Memory B cell (primary cell): ENCODE results near the gene DAZAP1.
A peak's percentile ranks its signal among the peaks of the same experiment; 100 is the strongest.
"Not testable (repeated sequence)": the region's sequence is repeated elsewhere in the genome, so short reads cannot be mapped to it uniquely, and the experiment has no call there.

Source experiments
- ATAC-seq: fragments of 150-1000 bp; cut with Tn5 transposase; 2 replicates; pipeline ENCODE4 v1.10.0; 2021; ENCODE audit warnings: low read depth, mild to moderate bottlenecking, moderate library complexity
- DNase-seq, 2 donors: peaks; one replicate each; pipeline ENCODE4 v3.0.0; 2022; ENCODE audit warnings: low spot score in 2 of 2
- H3K27ac Mint-ChIP-seq: one replicate; pipeline ENCODE4 v1.8.0; 2022; ENCODE audit warnings: mild to moderate bottlenecking, moderate library complexity, mixed read lengths
- H3K27me3 Mint-ChIP-seq: one replicate; pipeline ENCODE4 v1.8.0; 2022; ENCODE audit warnings: mixed read lengths
- H3K36me3 Mint-ChIP-seq: one replicate; pipeline ENCODE4 v1.8.0; 2022; ENCODE audit warnings: mild to moderate bottlenecking, mixed read lengths
- H3K4me1 Mint-ChIP-seq: one replicate; pipeline ENCODE4 v1.8.0; 2022; ENCODE audit warnings: mixed read lengths
- H3K4me3 Mint-ChIP-seq: one replicate; pipeline ENCODE4 v1.8.0; 2022; ENCODE audit warnings: mild to moderate bottlenecking, moderate library complexity, mixed read lengths
- H3K9me3 Mint-ChIP-seq: one replicate; pipeline ENCODE4 v1.8.0; 2022; ENCODE audit warnings: mixed read lengths

DAZAP1 gene

DNA sequence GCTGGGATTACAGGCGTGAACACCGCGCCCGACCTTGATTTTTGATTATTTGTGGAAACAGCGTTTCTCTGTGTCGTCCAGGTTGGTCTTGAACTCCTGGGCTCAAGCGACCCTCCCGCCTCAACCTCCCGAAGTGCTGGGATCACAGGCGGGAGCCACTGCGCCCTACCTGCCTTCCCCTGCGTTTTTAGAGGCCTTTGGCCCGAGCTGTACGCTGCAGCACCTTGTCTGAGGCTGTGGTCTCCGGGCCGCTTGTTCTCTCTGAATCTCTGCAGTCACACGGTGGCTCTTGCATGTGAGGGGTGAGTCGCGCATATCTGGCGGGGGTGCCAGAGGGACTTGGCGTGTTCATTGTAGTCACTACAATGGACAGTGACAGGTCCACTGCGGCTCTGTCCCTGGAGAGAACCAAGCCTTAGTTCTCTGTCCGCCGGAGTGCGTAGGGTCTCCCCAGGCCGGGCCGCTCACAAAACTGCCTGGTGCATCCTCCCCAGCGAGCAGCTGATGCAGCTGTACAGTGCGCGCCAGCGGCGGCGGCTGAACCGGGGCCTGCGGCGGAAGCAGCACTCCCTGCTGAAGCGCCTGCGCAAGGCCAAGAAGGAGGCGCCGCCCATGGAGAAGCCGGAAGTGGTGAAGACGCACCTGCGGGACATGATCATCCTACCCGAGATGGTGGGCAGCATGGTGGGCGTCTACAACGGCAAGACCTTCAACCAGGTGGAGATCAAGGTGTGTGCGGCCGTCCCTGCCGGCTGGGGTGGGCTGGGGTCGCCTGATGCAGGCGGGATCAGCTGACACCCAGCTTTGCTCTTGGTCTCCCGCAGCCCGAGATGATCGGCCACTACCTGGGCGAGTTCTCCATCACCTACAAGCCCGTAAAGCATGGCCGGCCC is 32.4 kb downstream of the DAZAP1 start:
- not testable (repeated sequence) for DNase-seq, H3K9me3 Mint-ChIP-seq, H3K27me3 Mint-ChIP-seq, ATAC-seq
- H3K4me1 Mint-ChIP-seq = peaks cover 11% of the 10 kb centered on the region
- peak overlapping the region; percentile 82 for H3K27ac Mint-ChIP-seq
- H3K36me3 Mint-ChIP-seq = peaks cover 16% of the 10 kb centered on the region
- H3K4me3 Mint-ChIP-seq = peak overlapping the region; percentile 100

GRCh38 chr19:1440418-1440801 is 33.0 kb downstream of the DAZAP1 start:
- Mint-ChIP-seq H3K27me3 (no peaks in the 10 kb centered on the region), H3K36me3 (peaks cover 15% of the 10 kb centered on the region), H3K4me3 (peak overlapping the region; percentile 100), H3K27ac (peak overlapping the region; percentile 82), H3K4me1 (peaks cover 11% of the 10 kb centered on the region), H3K9me3 (no peaks in the 10 kb centered on the region)
- ATAC-seq (no peak), DNase-seq (no peak)

GRCh38 chr19:1441022-1441426 is 33.6 kb downstream of the DAZAP1 start:
- Mint-ChIP-seq H3K36me3 (peaks cover 14% of the 10 kb centered on the region), H3K27me3 (no peaks in the 10 kb centered on the region), H3K4me1 (peaks cover 11% of the 10 kb centered on the region), H3K9me3 (no peaks in the 10 kb centered on the region), H3K27ac (peak overlapping the region; percentile 87), H3K4me3 (peak overlapping the region; percentile 30)
- no peak for ATAC-seq
- no peak for DNase-seq

GRCh38 chr19:1441677-1442438 is 34.5 kb downstream of the DAZAP1 start:
- peaks cover 14% of the 10 kb centered on the region for H3K36me3 Mint-ChIP-seq
- no peaks in the 10 kb centered on the region for H3K9me3 Mint-ChIP-seq
- no peak overlapping the region for H3K4me3 Mint-ChIP-seq
- peaks cover 11% of the 10 kb centered on the region for H3K4me1 Mint-ChIP-seq
- H3K27me3 Mint-ChIP-seq = no peaks in the 10 kb centered on the region
- DNase-seq (no peak), ATAC-seq (no peak)
- no peak overlapping the region for H3K27ac Mint-ChIP-seq

DNA sequence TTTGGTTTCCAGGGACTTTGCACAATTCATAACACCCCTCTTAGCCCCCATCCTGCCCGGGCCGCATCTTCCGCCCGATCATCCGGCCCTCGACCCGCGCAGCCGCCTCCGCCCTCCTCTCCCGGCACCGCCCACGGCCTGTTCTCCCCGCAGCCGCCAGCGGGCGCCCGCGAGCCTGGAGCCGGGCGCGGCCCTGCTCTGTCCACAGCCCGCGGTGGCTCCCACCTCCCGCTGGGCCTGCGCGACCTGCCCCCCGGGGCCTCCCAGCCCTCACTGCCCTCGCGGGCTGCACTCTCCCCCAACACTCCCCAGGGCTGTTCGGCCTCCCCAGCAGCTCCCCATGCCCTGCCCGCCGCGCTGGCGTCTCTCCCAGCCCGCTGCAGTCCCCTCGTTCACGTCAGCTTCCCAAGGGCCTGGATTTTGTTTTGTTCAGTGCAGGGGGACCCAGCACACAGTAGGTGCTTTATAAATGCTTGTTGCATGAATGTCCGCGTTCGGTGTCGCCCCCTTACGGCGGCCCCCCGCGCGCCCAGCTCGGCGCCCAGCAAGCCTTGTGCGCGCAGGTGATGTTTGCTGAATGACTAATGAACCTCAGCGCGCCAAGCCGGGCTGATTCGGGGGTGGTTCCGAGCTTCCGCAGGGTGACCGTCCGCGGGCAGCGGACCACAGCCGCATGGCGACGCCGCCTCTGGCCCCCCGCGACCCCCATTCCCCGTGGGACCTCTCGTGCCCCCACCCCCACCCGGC is 38.0 kb downstream of the DAZAP1 start:
- DNase-seq = peak; percentile 82 to 89
- peak; percentile 87 for ATAC-seq
- H3K27ac Mint-ChIP-seq = peak overlapping the region; percentile 72
- peak overlapping the region; percentile 80 for H3K4me3 Mint-ChIP-seq
- H3K27me3 Mint-ChIP-seq = peaks cover 15% of the 10 kb centered on the region
- H3K9me3 Mint-ChIP-seq = no peaks in the 10 kb centered on the region
- peaks cover 9% of the 10 kb centered on the region for H3K36me3 Mint-ChIP-seq
- peaks cover 10% of the 10 kb centered on the region for H3K4me1 Mint-ChIP-seq

- no peak for ATAC-seq
- no peak overlapping the region for H3K27ac Mint-ChIP-seq
- H3K27me3 Mint-ChIP-seq = peaks cover 21% of the 10 kb centered on the region
- H3K9me3 Mint-ChIP-seq = no peaks in the 10 kb centered on the region
- peaks cover 15% of the 10 kb centered on the region for H3K4me1 Mint-ChIP-seq
- peak overlapping the region; percentile 21 for H3K4me3 Mint-ChIP-seq
- no peak for DNase-seq
- H3K36me3 Mint-ChIP-seq = peaks cover 3% of the 10 kb centered on the region
These were observed 38.7 kb downstream of the DAZAP1 start for GRCh38 chr19:1445932-1446712.

DNA sequence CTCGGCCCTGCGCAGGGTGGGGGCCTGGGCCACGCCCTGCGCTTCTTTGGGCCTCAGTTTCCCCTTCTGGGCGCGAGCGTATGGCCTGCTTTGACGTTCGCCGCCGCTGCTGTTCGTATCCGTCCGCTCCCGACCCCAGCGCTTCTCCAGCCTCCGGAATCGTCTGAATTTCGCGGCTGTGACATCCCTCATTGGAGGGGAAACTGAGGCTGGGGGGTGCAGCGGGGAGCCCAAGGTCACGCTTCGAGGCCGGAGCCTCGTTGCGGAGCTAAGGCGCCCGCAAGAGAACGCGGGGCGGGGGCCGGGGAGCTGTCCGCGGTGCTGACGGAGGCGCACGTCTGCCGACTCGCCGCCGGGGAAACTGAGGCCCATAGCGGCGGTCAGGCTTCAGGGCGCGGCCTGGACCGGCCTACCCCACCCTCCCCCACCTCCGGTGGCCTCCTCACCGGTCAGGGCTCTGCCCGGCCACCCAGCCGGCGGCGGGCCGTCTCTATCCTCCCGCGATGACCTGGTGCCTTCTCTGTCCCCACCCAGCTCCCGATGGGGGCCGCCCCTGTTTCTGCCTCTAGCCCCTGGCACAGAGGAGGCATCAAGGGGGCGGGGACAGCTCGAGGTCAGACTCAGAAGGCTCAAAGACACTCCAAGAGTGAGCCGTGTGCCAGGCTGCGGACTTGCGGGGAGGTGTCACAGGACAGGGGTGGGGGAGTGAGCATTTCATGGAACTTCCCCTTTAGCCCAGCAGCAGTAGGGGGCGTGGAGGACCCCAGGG is 39.5 kb downstream of the DAZAP1 start:
- no peak for ATAC-seq
- Mint-ChIP-seq H3K4me3 (peak overlapping the region; percentile 43), H3K36me3 (peaks cover under 1% of the 10 kb centered on the region), H3K9me3 (no peaks in the 10 kb centered on the region), H3K27me3 (peaks cover 23% of the 10 kb centered on the region), H3K4me1 (peaks cover 14% of the 10 kb centered on the region), H3K27ac (peak overlapping the region; percentile 72)
- DNase-seq = no peak

DNA sequence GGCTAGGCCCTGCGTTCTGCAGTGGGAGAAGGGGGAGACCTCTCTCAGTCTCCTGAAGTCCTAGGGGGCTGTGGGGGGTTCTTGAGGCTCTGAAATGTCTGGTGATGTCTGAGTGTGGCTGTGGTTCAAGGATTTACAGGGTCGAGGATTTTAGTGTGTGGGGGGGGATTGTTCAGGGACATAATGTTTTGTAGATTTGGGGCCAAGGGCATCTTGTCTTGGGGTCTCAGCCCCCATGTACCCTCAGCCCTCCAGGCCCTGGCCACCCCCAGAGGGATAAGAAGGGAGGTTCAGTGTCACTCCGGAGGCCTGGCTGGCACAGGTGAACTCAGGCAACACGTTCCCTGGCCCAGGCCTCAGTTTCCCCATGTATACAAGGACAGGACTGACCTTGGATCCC is 40.1 kb downstream of the DAZAP1 start:
- H3K9me3 Mint-ChIP-seq = no peaks in the 10 kb centered on the region
- H3K27me3 Mint-ChIP-seq = peaks cover 24% of the 10 kb centered on the region
- DNase-seq (no peak), ATAC-seq (no peak)
- peak overlapping the region; percentile 43 for H3K4me3 Mint-ChIP-seq
- peaks cover 13% of the 10 kb centered on the region for H3K4me1 Mint-ChIP-seq
- H3K27ac Mint-ChIP-seq = peak overlapping the region; percentile 72
- H3K36me3 Mint-ChIP-seq = no peaks in the 10 kb centered on the region

DNA sequence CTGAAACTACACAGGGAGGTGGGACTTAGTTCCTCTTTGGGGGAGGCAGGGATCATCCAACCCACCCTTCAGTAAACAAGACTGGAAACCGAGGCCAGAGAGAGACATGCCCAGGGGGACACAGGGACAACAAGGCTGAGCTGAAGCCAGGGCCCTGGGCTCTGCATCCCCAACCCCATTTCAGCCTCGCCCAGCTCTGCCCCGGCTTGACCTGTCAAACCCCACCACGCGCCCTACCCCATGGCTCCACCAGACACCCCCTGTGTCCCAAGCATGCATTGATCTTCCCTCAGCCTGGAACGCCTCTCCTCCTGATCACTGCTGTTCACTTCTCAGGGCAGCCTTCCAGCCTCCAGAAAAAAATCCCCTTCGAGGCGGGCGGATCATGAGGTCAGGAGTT is 40.6 kb downstream of the DAZAP1 start:
- Mint-ChIP-seq H3K27me3 (peaks cover 27% of the 10 kb centered on the region), H3K36me3 (no peaks in the 10 kb centered on the region), H3K4me1 (peaks cover 13% of the 10 kb centered on the region), H3K27ac (no peak overlapping the region), H3K4me3 (no peak overlapping the region), H3K9me3 (no peaks in the 10 kb centered on the region)
- ATAC-seq (no peak), DNase-seq (no peak)

DNA sequence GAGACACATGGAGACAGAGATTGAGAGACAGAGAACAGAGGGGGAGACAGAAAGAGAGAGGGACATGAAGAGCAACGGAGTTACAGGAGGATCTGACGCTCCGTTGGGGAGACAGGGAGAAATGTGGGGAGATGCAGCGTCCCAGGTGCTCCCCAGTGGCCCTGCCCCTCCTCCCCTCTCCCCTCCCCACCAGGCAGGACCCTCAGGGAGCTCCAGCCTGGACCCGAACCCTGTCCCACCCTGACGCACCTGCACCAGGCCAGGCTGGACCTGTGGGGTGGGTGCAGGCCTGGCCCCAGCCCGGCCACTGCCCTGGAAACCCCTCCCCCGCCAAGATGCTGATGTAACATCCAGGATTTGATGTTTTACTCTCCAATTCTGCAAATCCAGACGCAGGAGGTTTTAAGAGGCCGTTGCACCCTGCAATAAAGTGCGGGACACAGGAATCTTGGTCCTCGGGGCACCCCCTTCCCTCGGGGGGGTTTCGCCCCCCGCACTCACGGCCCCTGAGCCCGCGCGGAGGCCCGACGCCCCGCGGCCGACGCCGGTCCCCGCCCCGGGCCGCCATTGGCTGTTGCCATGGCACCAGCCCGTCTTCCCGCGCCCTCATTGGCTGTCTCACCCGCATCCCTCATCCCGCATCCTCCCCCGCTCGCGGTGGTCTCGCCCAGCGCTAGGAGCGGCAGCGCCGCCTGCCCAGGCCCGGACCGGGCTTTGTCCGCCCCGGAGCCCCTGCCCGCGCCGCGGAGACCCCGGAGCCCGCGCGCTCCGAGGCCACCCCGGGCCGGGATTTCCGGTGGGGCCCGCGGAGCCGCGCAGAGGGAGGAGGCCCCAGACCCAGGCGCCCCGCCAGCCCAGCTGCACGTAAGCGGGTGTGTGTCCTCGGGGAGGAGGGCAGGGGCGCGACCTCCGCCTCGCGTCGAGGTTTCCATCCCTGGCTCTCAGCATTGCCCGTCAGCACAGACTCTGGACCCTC is 42.4 kb downstream of the DAZAP1 start, which contains the start of gene APC2:
TSS of gene APC2 (plus strand) at position 655 of the 976 bp plus-strand sequence. CDS start 2,881 bp downstream, outside the sequence.
- Mint-ChIP-seq H3K36me3 (no peaks in the 10 kb centered on the region), H3K27ac (peak within 1 kb of the TSS; percentile 32), H3K4me1 (peaks cover 15% of the 10 kb centered on the region), H3K27me3 (peaks cover 34% of the 10 kb centered on the region), H3K9me3 (no peaks in the 10 kb centered on the region), H3K4me3 (peak within 1 kb of the TSS; percentile 30)
- peak in 1 of 2 donors; percentile 19 for DNase-seq
- ATAC-seq = no peak

DNA sequence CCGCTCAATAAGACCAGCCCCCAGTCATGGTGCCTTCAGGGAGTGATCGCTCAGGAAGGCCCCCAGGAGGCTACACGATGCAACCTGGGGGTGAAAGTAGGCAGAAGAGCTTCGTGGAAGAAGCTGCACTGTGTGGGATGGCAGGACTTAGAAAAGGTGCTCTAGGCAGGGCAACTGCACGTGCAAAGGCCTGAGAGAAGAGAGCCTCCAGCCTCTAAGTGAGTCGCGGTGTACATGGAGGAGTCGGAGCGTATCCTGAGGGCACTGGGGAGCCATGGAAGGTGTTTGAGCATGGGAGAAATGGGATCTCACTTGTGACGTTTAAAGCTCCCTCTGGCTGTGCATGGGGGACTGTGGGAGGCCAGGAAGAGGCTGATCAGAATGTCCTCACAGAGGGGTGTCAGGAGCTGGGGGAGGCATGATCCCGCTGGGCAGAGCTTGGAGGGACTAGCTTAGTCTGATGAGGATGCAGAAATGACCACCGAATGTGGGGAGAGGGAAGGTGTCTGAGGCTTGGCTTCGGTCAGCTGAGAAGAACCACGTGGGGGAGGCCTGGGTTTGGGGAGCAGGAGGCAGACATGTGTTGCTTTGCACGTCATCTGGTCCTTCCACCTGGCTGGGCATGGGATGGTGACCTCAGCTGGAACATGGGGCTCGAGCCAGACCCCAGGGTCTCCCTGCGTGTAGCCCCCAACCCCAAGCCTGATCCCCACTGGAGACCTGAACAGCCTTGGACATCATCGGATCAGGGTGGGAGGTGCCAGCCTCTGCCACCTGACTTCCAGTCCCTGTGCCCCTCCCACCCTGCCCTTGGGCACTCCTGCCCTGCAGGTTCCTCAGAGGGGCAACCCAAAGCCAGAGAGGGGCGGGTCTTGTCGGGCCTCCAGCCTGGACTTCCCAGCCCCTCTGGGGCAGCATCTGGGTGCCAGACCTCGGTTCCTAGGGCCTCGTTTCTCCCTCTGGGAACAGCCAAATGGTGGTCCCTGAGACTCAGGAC is 43.6 kb downstream of the DAZAP1 start:
- peaks cover 38% of the 10 kb centered on the region for H3K27me3 Mint-ChIP-seq
- H3K27ac Mint-ChIP-seq = no peak overlapping the region
- no peak for DNase-seq
- H3K9me3 Mint-ChIP-seq = no peaks in the 10 kb centered on the region
- peaks cover 25% of the 10 kb centered on the region for H3K4me1 Mint-ChIP-seq
- peaks cover 4% of the 10 kb centered on the region for H3K36me3 Mint-ChIP-seq
- no peak overlapping the region for H3K4me3 Mint-ChIP-seq
- ATAC-seq = no peak
